ENCODE data around the gene NTRK1. TPM values are rescaled to one million over a fixed set of nuclear protein-coding genes. Genes with fewer than 3 reads are reported as not detected.
A peak's percentile ranks its signal among the peaks of the same experiment; 100 is the strongest.

The NTRK1 gene
- total and polyA plus RNA-seq, 8 donors: 0.20 to 1.1 (median 0.49) TPM

- DNase-seq (peak in 2 of 6 donors; percentile 49 to 55), ATAC-seq (no peak), FAIRE-seq (no peak)
- H3K4me1 ChIP-seq: no peaks in the 10 kb centered on the region
- intact Hi-C loops (cut with DNase I): no loop called here
- H3K4me3 ChIP-seq: no peak overlapping the region
- no peaks in the 10 kb centered on the region for H3K9me3 ChIP-seq
- H3K36me3 ChIP-seq: no peaks in the 10 kb centered on the region
- 70 to 72% methylated on average over 18 to 19 of the region's 19 CpGs for WGBS, 2 donors
- H3K27me3 ChIP-seq: no peaks in the 10 kb centered on the region
- TF ChIP-seq CTCF (IDR thresholded peaks at IDR 0.05): no peak
- H3K27ac ChIP-seq: no peak overlapping the region
Observed at GRCh38 chr1:156904187-156904959, 43.7 kb downstream of the NTRK1 start.

- no peak for ATAC-seq
- no peak for TF ChIP-seq CTCF (IDR thresholded peaks at IDR 0.05)
- no peaks in the 10 kb centered on the region for H3K4me1 ChIP-seq
- no peak for FAIRE-seq
- DNase-seq: peak in 1 of 6 donors; percentile 36
- no peak overlapping the region for H3K4me3 ChIP-seq
- no peaks in the 10 kb centered on the region for H3K27me3 ChIP-seq
- intact Hi-C loops (cut with DNase I): no loop called here
- 76 to 88% methylated on average over 14 to 16 of the region's 16 CpGs for WGBS, 2 donors
- H3K9me3 ChIP-seq: no peaks in the 10 kb centered on the region
- H3K36me3 ChIP-seq: no peaks in the 10 kb centered on the region
- no peak overlapping the region for H3K27ac ChIP-seq
Observed at GRCh38 chr1:156905176-156905575, 44.5 kb downstream of the NTRK1 start.

DNA sequence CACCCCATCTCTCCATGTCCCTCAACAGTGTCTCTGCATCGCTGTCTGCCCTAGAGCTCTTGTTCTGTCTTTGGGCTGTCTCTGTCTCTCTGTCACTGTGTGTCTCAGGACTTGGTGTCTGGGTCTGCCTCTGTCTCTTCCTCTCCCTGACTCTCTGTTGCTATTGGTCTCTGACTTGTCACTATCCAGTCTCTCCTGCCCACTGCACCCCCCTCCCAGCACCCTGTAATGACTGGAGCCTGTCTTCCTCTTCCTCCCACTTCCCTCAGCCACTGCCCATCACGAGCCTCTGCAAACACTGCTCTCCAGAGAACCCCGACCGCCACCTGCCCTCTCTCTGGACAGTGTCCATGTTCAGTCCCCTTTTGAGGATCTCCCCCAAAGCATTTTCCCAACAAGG is 45.0 kb downstream of the NTRK1 start:
- H3K4me3 ChIP-seq: no peak overlapping the region
- no peak for TF ChIP-seq CTCF (IDR thresholded peaks at IDR 0.05)
- H3K27me3 ChIP-seq: no peaks in the 10 kb centered on the region
- H3K36me3 ChIP-seq: no peaks in the 10 kb centered on the region
- no peaks in the 10 kb centered on the region for H3K4me1 ChIP-seq
- intact Hi-C loops (cut with DNase I): no loop called here
- H3K27ac ChIP-seq: no peak overlapping the region
- WGBS, 2 donors: 50 to 74% methylated on average over 4 of the region's 4 CpGs
- FAIRE-seq (no peak), DNase-seq (peak in 1 of 6 donors; percentile 21), ATAC-seq (no peak)
- H3K9me3 ChIP-seq: no peaks in the 10 kb centered on the region

- Histone ChIP-seq H3K4me3 (no peak overlapping the region), H3K27ac (no peak overlapping the region), H3K4me1 (no peaks in the 10 kb centered on the region), H3K9me3 (no peaks in the 10 kb centered on the region), H3K36me3 (no peaks in the 10 kb centered on the region), H3K27me3 (no peaks in the 10 kb centered on the region)
- WGBS, 2 donors: 91% methylated on average over 16 of the region's 16 CpGs
- DNase-seq (peak in 3 of 6 donors; percentile 21 to 55 (median 46)), ATAC-seq (no peak), FAIRE-seq (no peak)
- intact Hi-C loops (cut with DNase I): no loop called here
- TF ChIP-seq CTCF (IDR thresholded peaks at IDR 0.05): no peak
Observed at GRCh38 chr1:156906206-156906906, 45.7 kb downstream of the NTRK1 start.

- peak in 3 of 6 donors; percentile 41 to 79 (median 58) for DNase-seq
Observed at GRCh38 chr1:156908541-156908940, 47.9 kb downstream of the NTRK1 start.

More at GRCh38 chr1:156908541-156908940, 47.9 kb downstream of the NTRK1 start:
- Histone ChIP-seq H3K4me1 (no peaks in the 10 kb centered on the region), H3K27me3 (no peaks in the 10 kb centered on the region), H3K9me3 (no peaks in the 10 kb centered on the region), H3K36me3 (no peaks in the 10 kb centered on the region), H3K4me3 (peak overlapping the region in 2 of 4 donors; percentile 35 to 51), H3K27ac (no peak overlapping the region)
- intact Hi-C loops (cut with DNase I): no loop called here
- 49 to 59% methylated on average over 25 to 29 of the region's 29 CpGs for WGBS, 2 donors
- no peak for FAIRE-seq
- TF ChIP-seq CTCF (IDR thresholded peaks at IDR 0.05): no peak
- peak in 1 of 4 donors; percentile 3 for ATAC-seq

Data from pancreas (tissue), 10 donors.